H7 (cell line): ENCODE data around the gene HNF1A. TPM values are rescaled to one million over a fixed set of nuclear protein-coding genes. Genes with fewer than 3 reads are reported as not detected.
A peak's percentile ranks its signal among the peaks of the same experiment; 100 is the strongest.
"Not testable (repeated sequence)": the region's sequence is repeated elsewhere in the genome, so short reads cannot be mapped to it uniquely, and the experiment has no call there.

Experiments used
- DNase-seq: peaks from one replicate; pipeline ENCODE4 v3.0.0; 2012
- H3K27me3 ChIP-seq: 2 replicates; pipeline ENCODE4 v1.6.0; 2011; ENCODE audit warnings: mild to moderate bottlenecking, low read length; ENCODE audit not compliant: control insufficient read depth, insufficient read depth
- H3K36me3 ChIP-seq: replicated peaks from 2 replicates; pipeline ENCODE4 v1.5.1; 2011; ENCODE audit warnings: low read length; ENCODE audit not compliant: control insufficient read depth, insufficient read depth
- H3K4me3 ChIP-seq: 2 replicates; pipeline ENCODE4 v1.5.1; 2011; ENCODE audit warnings: low read depth, mild to moderate bottlenecking, control low read depth, low read length, moderate library complexity; ENCODE audit not compliant: insufficient read depth
- total RNA-seq: library from RNA; depleted of rRNA; stranded (reverse); fragments of >200 nt; shearing (Covaris generic); gene quantifications from 2 replicates; pipeline ENCODE4 v1.2.3, GENCODE V29; 2014

Gene HNF1A
- total RNA-seq, 1 experiment from 2014 or later, result not detected

DNA sequence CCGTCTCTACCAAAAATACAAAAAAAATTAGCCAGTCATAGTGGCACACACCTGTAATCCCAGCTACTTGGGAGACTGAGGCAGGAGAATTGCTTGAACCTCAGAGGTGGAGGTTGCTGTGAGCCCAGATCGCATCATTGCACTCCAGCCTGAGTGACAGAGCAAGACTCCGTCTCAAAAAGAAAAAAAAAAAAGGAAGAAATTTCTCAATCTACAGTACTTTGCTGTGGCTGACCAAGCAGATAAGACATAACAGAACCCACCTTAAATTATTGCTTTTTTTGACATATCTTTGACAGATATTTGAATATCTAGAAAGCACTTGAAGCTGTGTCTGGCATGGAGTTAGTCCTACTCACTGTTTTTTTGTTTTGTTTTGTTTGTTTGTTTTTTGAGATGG, 34.9 kb upstream of the HNF1A start:
- H3K27me3 ChIP-seq, result no peaks in the 10 kb centered on the region
- H3K36me3 ChIP-seq, result no peaks in the 10 kb centered on the region
- no peak for DNase-seq
- no peak overlapping the region for H3K4me3 ChIP-seq

DNA sequence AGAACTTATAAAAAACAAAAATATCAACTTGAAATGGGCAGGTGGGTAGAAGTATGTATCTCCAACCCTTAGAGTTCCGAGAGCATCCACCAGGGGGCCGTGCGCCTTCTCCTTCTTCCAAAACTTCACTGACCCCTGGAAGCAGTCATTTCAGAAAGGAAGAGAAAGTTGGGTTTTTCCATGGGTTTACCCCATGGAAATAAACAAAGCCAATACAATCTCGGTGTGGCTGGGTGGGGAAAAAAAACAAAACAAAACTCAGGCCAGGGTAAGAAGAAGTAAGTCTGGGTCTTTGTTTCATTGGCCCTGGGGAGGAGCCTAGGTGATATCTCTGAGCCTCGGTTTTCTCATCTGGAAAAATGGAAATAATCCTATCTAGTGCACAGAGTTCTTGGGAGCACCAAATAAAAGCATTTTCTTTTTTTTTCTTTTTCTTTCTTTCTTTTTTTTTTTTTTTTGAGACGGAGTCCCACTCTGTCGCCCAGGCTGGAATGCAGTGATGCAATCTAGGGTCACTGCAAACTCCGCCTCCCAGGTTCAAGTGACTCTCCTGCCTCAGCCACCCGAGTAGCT, 33.6 kb upstream of the HNF1A start:
- DNase-seq, result peak; percentile 78
- no peaks in the 10 kb centered on the region for H3K27me3 ChIP-seq
- H3K4me3 ChIP-seq, result no peak overlapping the region
- H3K36me3 ChIP-seq, result no peaks in the 10 kb centered on the region

DNA sequence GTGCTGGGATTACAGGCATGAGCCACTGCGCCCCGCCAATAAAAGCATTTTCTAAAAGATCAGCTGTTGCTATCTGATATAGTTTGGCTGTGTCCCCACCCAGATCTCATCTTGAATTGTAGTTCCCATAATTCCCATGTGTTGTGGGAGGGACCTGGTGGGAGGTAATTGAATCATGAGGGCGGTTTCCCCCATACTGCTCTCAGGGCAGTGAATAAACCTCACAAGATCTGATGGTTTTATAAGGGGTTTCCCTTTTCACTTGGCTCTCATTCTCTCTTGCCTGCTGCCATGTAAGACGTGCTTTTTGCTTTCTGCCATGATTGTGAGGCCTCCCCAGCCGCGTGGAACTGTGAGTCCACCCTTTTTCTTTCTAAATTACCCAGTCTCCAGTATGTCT, 32.8 kb upstream of the HNF1A start:
- not testable (repeated sequence) for H3K4me3 ChIP-seq, H3K36me3 ChIP-seq, DNase-seq, H3K27me3 ChIP-seq

DNA sequence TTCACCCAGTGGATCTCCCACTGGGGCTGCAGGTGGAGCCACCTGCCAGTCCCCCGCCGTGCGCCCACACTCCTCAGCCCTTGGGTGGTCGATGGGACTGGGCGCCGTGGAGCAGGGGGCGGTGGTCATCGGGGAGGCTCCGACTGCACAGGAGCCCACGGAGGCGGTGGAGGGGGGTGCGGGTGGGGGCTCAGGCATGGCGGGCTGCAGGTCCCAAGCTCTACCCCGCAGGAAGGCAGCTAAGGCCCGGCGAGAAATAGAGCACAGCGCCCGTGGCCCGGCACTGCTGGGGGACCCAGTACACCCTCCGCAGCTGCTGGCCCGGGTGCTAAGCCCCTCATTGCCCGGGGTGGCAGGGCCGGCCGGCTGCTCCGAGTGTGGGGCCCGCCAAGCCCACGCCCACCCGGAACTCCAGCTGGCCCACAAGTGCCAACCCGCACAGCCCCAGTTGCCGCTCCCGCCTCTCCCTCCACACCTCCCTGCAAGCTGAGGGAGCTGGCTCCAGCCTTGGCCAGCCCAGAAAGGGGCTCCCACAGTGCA, 28.0 kb upstream of the HNF1A start:
- H3K36me3 ChIP-seq, H3K4me3 ChIP-seq, DNase-seq: not testable (repeated sequence)

DNA sequence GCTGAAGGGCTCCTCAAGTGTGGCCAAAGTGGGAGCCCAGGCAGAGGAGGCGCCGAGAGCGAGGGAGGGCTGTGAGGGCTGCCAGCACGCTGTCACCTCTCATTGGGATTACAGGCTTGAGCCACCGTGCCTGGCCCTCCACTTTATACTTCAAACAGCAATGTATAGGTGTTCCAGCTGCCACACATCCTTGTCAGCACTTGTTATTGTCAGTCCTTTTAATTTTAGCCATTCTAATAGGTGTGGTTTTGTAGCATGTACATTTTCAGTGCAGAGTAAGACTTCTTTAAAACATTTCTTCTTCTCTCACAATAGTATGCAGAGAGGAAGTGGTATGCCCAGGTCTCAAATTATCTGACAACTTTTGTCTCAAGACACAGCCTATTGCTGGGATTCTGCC, 27.5 kb upstream of the HNF1A start:
- H3K4me3 ChIP-seq, result no peak overlapping the region
- H3K36me3 ChIP-seq, result no peaks in the 10 kb centered on the region
- H3K27me3 ChIP-seq, result no peaks in the 10 kb centered on the region
- no peak for DNase-seq

More for the DNA sequence above, 28.0 kb upstream of the HNF1A start:
- not testable (repeated sequence) for H3K27me3 ChIP-seq

DNA sequence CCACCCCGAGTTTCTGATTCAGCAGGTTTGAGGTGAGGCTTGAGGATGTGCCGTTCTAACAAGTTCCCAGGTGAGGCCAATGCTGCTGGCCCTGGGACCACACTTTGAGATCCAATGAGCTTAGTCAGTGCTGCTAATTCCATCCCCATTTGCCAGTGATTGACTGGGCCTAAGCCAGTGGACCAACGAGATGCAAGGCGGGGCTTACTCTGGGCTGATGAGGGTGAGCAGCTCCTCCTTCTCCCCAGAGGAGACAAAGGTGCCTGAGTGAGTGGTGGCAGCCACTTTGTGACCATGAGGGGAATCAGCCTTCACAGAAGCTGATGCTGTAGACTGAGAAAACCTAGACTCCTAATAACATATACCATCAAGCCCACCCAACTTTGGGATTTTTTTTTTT, 23.1 kb upstream of the HNF1A start:
- Histone ChIP-seq H3K36me3 (no peaks in the 10 kb centered on the region), H3K4me3 (no peak overlapping the region)
- DNase-seq, result no peak

DNA sequence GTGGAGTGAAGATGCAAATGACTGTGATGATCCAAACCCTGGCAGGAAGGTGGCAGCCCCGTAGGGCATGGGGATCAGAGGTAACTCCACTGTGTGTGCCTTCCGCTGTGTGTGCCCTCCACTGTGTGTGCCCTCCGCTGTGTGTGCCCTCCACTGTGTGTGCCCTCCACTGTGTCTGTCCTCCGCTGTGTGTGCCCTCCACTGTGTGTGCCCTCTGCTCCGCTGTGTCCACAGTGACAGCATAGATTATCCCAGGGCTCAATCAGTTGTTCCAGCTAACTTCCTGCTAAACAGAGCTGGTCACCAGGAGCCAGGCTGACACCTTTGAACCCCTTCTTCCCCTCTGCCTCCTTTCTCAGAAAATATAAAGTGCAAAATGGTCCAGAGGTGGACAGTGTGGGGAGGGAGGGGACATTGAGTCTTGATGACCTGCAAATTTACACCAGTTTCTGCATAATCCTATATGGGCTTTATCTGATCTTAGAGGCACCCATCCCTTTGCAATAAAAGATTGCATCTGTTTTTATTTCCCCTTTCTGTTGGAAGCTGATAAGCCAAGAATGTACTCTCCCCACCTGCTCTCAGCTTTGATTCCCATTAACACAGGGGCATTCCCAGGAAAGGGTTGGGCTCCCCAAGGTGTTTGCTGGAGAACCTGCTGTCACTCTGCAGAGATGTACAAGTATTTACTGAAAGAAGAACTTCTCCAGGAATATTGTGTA, 21.6 kb upstream of the HNF1A start:
- Histone ChIP-seq H3K27me3 (no peaks in the 10 kb centered on the region), H3K36me3 (no peaks in the 10 kb centered on the region), H3K4me3 (no peak overlapping the region)
- DNase-seq, result no peak

More for the DNA sequence above, 23.1 kb upstream of the HNF1A start:
- no peaks in the 10 kb centered on the region for H3K27me3 ChIP-seq

DNA sequence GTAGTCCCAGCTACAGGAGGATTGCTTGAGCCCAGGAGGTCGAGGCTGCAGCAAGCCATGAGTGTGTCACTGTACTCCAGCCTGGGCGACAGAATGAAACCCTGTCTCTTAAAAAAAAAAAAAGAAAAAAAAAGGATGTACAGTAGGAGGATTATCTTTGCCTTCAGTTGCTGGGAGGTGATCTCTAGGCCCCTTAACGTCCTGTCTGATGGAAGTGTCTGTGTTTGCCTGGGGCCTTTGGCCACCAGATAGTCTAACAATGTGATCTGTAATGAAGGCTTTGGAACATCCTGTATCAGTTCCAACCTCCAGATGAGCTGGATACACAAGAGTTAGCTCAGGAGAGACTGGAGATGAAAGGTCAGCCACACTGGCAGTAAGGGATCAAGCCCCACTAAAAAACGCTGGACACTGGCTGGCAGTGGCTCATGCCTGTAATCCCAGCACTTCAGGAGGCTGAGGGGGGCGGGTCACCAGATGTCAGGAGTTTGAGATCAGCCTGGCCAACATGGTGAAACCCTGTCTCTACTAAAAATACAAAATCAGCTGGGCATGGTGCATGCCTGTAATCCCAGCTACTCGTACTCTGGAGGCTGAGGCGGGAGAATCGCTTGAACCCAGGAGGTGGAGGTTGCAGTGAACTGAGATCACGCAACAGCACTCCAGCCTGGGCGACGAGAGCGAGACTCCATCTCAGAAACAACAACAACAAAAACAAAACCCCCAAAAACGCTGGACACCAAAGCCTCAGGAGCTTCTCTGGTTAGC, 19.0 kb upstream of the HNF1A start:
- DNase-seq, result no peak
- Histone ChIP-seq H3K27me3 (no peaks in the 10 kb centered on the region), H3K4me3 (no peak overlapping the region), H3K36me3 (no peaks in the 10 kb centered on the region)

DNA sequence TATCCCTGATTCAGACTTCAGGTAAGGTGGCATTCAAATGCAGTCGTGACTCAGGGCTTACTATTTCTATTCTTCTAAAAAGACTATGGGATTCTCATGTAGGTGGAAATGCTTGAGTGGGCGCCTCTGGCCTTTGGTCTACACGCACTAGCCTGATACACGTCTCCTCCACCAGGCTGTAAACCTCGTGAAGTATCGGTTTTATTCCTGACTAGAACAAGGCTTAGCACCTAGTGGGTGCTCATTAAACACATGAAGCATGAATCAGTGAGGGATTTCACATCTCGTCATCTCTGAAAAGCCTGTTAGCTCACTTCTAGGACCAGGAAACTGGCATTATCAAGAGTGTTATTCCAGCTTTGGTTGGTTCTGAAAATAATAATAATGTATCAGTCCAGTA, 17.7 kb upstream of the HNF1A start:
- Histone ChIP-seq H3K27me3 (no peaks in the 10 kb centered on the region), H3K4me3 (no peak overlapping the region)
- DNase-seq, result no peak

DNA sequence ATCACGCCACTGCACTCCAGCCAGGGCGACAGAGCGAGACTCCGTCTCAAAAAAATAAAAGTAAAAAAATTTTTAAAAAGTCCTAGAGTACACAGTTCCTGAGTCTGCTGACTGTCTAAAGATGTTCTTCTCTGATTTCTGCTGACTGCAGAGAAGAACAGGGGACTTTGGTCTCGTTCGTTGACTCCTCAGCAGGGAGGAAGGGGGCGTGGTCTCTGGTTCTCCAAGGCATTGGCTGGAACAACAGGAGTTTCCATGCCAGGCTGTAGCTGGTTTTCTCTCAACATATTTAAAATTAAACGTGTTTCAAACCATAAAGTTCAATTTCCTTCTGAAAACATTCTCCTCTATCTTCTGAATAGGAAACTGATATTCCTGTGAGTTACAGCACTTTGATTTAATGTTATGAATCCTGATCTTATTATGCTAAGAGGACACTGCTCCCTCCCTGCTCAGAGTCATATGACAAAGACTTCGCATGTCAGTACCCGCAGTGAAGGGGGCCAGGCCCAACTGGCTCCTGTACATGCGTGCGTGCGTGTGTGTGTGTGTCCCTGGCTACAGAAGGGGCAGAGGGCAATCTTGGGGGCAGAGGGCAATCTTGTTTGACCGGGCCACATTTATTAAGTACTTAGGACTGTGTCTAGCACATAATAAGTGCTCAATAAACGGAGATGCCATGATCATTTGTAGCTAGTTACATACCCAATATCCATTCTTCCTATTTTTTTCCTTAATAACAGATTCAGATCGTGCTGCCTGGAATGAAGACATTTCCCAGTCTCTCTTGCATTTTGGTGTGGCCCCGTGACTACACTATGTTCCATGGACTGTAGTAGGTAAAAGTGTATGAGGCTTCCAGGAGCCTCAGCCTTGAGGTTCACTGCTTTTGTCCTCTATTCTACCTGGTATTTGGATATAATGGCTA, 16.5 kb upstream of the HNF1A start:
- H3K4me3 ChIP-seq, result no peak overlapping the region
- no peaks in the 10 kb centered on the region for H3K27me3 ChIP-seq
- peak; percentile 62 for DNase-seq
- no peaks in the 10 kb centered on the region for H3K36me3 ChIP-seq

More for the DNA sequence above, 17.7 kb upstream of the HNF1A start:
- H3K36me3 ChIP-seq, result no peaks in the 10 kb centered on the region

DNA sequence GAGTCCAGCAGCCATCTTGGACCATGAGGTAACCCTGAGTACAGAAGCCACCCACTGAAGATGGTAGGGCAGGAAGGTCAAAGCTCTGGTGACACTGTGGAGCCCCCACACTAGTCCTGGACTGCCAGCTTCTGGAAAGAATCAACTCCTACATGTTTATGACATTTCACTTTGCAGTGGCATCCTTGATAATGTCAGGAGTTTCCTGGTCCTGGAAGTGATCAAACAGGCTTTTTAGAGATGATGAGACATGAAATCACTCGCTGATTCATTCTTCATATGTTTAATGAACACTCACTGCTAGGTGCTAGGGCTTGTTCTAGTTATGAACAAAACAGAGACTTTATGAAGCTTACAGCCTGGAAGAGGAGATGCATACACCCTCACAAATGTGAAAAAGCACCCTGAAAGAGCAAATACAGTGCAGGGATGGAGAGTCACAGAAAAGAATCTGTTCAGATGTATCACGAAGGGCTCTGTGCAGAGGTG, 15.8 kb upstream of the HNF1A start:
- H3K4me3 ChIP-seq, result no peak overlapping the region
- no peaks in the 10 kb centered on the region for H3K27me3 ChIP-seq
- DNase-seq, result no peak
- no peaks in the 10 kb centered on the region for H3K36me3 ChIP-seq

DNA sequence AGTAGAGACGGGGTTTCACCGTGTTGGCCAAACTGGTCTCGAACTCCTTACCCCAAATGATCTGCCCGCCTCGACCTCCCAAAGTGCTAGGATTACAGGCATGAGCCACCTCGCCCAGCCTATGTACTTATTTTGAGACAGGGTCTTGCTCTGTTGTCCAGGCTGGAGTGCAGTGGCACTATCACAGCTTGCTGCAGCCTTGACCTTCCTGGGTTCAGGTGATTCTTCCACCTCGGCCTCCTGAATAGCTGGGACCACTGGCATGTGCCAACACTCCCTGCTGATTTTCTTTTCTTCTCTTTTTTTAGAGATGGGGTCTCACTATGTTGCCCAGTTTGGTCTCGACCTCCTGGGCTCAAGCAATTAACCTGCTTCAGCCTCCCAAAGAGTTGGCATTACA, 14.0 kb upstream of the HNF1A start:
- no peak for DNase-seq
- H3K36me3 ChIP-seq, result no peaks in the 10 kb centered on the region
- H3K27me3 ChIP-seq, result no peaks in the 10 kb centered on the region
- H3K4me3 ChIP-seq, result no peak overlapping the region

DNA sequence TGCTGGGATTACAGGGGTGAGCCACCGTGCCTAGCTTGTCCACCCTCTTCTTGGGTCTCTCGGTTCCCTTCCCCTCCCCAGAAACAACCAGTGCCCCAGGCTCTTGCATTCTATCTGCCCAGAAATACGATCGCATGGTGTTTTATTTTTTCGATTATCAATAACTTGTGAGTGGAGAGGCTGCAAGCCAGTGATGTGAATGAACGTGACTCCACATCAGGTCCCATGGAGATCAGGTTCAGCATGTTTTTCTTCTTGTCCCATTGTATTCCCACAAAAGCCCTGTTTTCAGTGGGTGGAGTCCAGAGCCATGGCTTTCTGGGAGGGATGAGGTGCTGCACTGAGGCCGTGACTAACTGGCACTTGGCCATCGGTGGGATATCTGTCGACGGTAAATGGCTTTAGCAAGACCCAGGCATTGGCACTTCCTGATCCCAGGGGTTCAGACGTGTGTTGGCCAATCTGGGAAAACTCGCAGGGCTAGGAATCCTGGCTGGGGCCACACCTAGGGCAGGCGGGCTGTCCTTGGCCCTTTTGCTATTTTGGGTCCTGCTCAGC, 12.7 kb upstream of the HNF1A start:
- H3K36me3 ChIP-seq, result no peaks in the 10 kb centered on the region
- H3K27me3 ChIP-seq, result no peaks in the 10 kb centered on the region
- no peak overlapping the region for H3K4me3 ChIP-seq
- DNase-seq, result no peak

DNA sequence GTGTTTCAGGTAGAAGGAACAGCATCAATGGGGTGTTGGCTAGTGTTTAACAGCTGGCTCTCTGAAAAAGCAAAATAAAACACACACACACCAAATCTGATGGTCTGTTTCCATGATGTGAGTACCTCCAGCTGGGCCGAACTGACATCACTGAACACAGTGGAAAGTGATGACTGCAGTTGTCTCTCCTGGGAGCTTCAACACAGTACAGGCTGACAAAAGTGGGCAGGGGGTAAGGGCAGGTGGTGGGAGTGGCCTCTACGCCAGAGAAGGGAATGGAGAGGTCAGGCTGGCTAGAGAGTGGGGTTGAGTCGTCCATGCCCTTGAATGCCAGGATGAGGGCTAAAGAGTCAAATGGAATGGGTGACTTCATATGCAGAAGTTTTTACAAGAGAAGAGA, 8.0 kb upstream of the HNF1A start:
- no peak for DNase-seq
- H3K4me3 ChIP-seq, result no peak overlapping the region
- no peaks in the 10 kb centered on the region for H3K36me3 ChIP-seq
- no peaks in the 10 kb centered on the region for H3K27me3 ChIP-seq
